ENCODE data around the gene MEIOB.

- no peak for TF ChIP-seq CTCF (IDR thresholded peaks at IDR 0.05)
- no peak for TF ChIP-seq POLR2A (IDR thresholded peaks at IDR 0.05)
Observed at GRCh38 chr16:1786242-1787055, 85.5 kb downstream of the MEIOB start.

Measured in esophagus squamous epithelium (tissue), 4 donors.